H9 (cell line): ENCODE data around the gene DOCK2. TPM values are rescaled to one million over a fixed set of nuclear protein-coding genes. Genes with fewer than 3 reads are reported as not detected.

ENCODE experiments used
- DNase-seq: peaks from one replicate; pipeline ENCODE4 v3.0.0-alpha.2; 2017
- H2AFZ ChIP-seq: one replicate; pipeline ENCODE4 v1.6.1; 2013; ENCODE audit warnings: mild to moderate bottlenecking, low read length, control low read depth, moderate library complexity
- H2AK5ac ChIP-seq: 2 replicates; pipeline ENCODE4 v1.6.1; 2013; ENCODE audit warnings: low read length, control low read depth, mixed read lengths; ENCODE audit not compliant: insufficient read length
- H2BK120ac ChIP-seq: one replicate; pipeline ENCODE4 v1.6.1; 2013; ENCODE audit warnings: low read depth, mild to moderate bottlenecking, low read length, control low read depth, inconsistent platforms; ENCODE audit not compliant: poor library complexity, severe bottlenecking
- H2BK12ac ChIP-seq: 2 replicates; pipeline ENCODE4 v1.6.1; 2013; ENCODE audit warnings: low read length, control low read depth, mixed read lengths, low read depth; ENCODE audit not compliant: insufficient read length
- H2BK15ac ChIP-seq: 2 replicates; pipeline ENCODE4 v1.6.1; 2013; ENCODE audit warnings: low read depth, low read length, control low read depth
- H2BK20ac ChIP-seq: one replicate; pipeline ENCODE4 v1.6.1; 2013; ENCODE audit warnings: low read depth, mild to moderate bottlenecking, low read length, control low read depth, inconsistent platforms; ENCODE audit not compliant: poor library complexity, severe bottlenecking
- H2BK5ac ChIP-seq: 2 replicates; pipeline ENCODE4 v1.6.1; 2013; ENCODE audit warnings: low read length, control low read depth, mixed read lengths; ENCODE audit not compliant: insufficient read length
- H3K14ac ChIP-seq: 2 replicates; pipeline ENCODE4 v1.6.1; 2013; ENCODE audit warnings: low read length, control low read depth; ENCODE audit not compliant: insufficient read depth
- H3K18ac ChIP-seq: 2 replicates; pipeline ENCODE4 v1.6.1; 2013; ENCODE audit warnings: low read depth, mild to moderate bottlenecking, mixed read lengths, low read length, control low read depth; ENCODE audit not compliant: insufficient read length
- H3K23ac ChIP-seq: 2 replicates; pipeline ENCODE4 v1.6.1; 2013; ENCODE audit warnings: low read length, control low read depth, mixed read lengths, low read depth; ENCODE audit not compliant: insufficient read length
- H3K23me2 ChIP-seq: 2 replicates; pipeline ENCODE4 v1.6.1; 2013; ENCODE audit warnings: low read depth, mild to moderate bottlenecking, mixed read lengths, low read length, control low read depth; ENCODE audit not compliant: insufficient read length, poor library complexity, severe bottlenecking
- H3K27ac ChIP-seq: 2 replicates; pipeline ENCODE4 v1.5.1; 2013; ENCODE audit warnings: low read length, control low read depth, mixed read lengths, low read depth; ENCODE audit not compliant: insufficient read length
- H3K27me3 ChIP-seq: 2 replicates; pipeline ENCODE4 v1.6.1; 2013; ENCODE audit warnings: low read length, control low read depth, inconsistent platforms; ENCODE audit not compliant: insufficient read depth
- H3K4ac ChIP-seq: 2 replicates; pipeline ENCODE4 v1.6.1; 2013; ENCODE audit warnings: low read depth, mild to moderate bottlenecking, control low read depth, inconsistent platforms, low read length, moderate library complexity
- H3K4me1 ChIP-seq: 2 replicates; pipeline ENCODE4 v1.6.1; 2013; ENCODE audit warnings: low read length, control low read depth, inconsistent platforms; ENCODE audit not compliant: insufficient read depth
- H3K4me2 ChIP-seq: 2 replicates; pipeline ENCODE4 v1.6.1; 2013; ENCODE audit warnings: low read length, control low read depth, mixed read lengths; ENCODE audit not compliant: insufficient read length, insufficient read depth
- H3K56ac ChIP-seq: 2 replicates; pipeline ENCODE4 v1.6.1; 2013; ENCODE audit warnings: low read depth, mild to moderate bottlenecking, mixed read lengths, low read length, control low read depth; ENCODE audit not compliant: insufficient read length
- H3K79me1 ChIP-seq: 2 replicates; pipeline ENCODE4 v1.6.1; 2013; ENCODE audit warnings: low read depth, mild to moderate bottlenecking, moderate library complexity, low read length, control low read depth, inconsistent platforms; ENCODE audit not compliant: insufficient read depth, poor library complexity, severe bottlenecking
- H3K79me2 ChIP-seq: 2 replicates; pipeline ENCODE4 v1.6.1; 2013; ENCODE audit warnings: low read length, control low read depth, inconsistent platforms; ENCODE audit not compliant: insufficient read depth
- H3K9ac ChIP-seq: 2 replicates; pipeline ENCODE4 v1.6.1; 2013; ENCODE audit warnings: low read length, control low read depth, mixed read lengths; ENCODE audit not compliant: insufficient read length; ENCODE audit errors: extremely low read depth
- H3K9me3 ChIP-seq: one replicate; pipeline ENCODE4 v1.6.1; 2013; ENCODE audit warnings: low read depth, low read length, inconsistent platforms; ENCODE audit not compliant: control insufficient read depth
- H3T11ph ChIP-seq: one replicate; pipeline ENCODE4 v1.6.1; 2013; ENCODE audit warnings: mild to moderate bottlenecking, low read length, control low read depth, inconsistent platforms
- H4K20me1 ChIP-seq: one replicate; pipeline ENCODE4 v1.6.1; 2013; ENCODE audit not compliant: control insufficient read depth, insufficient read length, insufficient read depth
- H4K5ac ChIP-seq: 2 replicates; pipeline ENCODE4 v1.6.1; 2013; ENCODE audit warnings: low read depth, mild to moderate bottlenecking, mixed read lengths, low read length, control low read depth; ENCODE audit not compliant: insufficient read length
- H4K8ac ChIP-seq: replicated peaks from 2 replicates; pipeline ENCODE4 v1.6.1; 2013; ENCODE audit warnings: low read length, control low read depth, mixed read lengths, low read depth; ENCODE audit not compliant: insufficient read length
- H4K91ac ChIP-seq: 2 replicates; pipeline ENCODE4 v1.6.1; 2013; ENCODE audit warnings: low read depth, mild to moderate bottlenecking, moderate library complexity, mixed read lengths, low read length, control low read depth; ENCODE audit not compliant: insufficient read length
- H3K27ac Mint-ChIP-seq, 3 experiments: 2 replicates in 2 of 3; 3 replicates in 1 of 3; pipeline ENCODE4 v1.8.0; 2020 to 2021; ENCODE audit warnings: mixed read lengths in 3 of 3, mild to moderate bottlenecking in 1 of 3, moderate library complexity in 1 of 3
- H3K27me3 Mint-ChIP-seq: 2 replicates; pipeline ENCODE4 v1.8.0; 2021; ENCODE audit warnings: low read depth, mild to moderate bottlenecking, moderate library complexity, mixed read lengths
- H3K36me3 Mint-ChIP-seq, 3 experiments: 2 replicates in 2 of 3; 3 replicates in 1 of 3; pipeline ENCODE4 v1.8.0; 2020 to 2021; ENCODE audit warnings: low read depth in 3 of 3, mixed read lengths in 3 of 3; ENCODE audit not compliant: insufficient read depth in 1 of 3
- H3K4me1 Mint-ChIP-seq, 2 experiments: 2 replicates each; pipeline ENCODE4 v1.8.0; 2020; ENCODE audit warnings: mixed read lengths in 2 of 2
- H3K4me3 Mint-ChIP-seq, 2 experiments: 2 replicates in 1 of 2; 3 replicates in 1 of 2; pipeline ENCODE4 v1.8.0; 2020 to 2021; ENCODE audit warnings: mild to moderate bottlenecking in 2 of 2, mixed read lengths in 2 of 2, moderate library complexity in 1 of 2
- H3K9me3 Mint-ChIP-seq, 2 experiments: 2 replicates in 1 of 2; 3 replicates in 1 of 2; pipeline ENCODE4 v1.8.0; 2020; ENCODE audit warnings: mild to moderate bottlenecking in 2 of 2, mixed read lengths in 2 of 2, moderate library complexity in 1 of 2
- CTCF ChIP-seq: fragments of 200-600 bp; sonication (generic); conservative IDR thresholded peaks from 3 replicates; pipeline ENCODE4 v1.8.0; 2021; ENCODE audit warnings: antibody characterized with exemption, mild to moderate bottlenecking
- WGBS: extraction: QIAGEN DNeasy Blood & Tissue Kit; methylation state at CpG from one replicate; pipeline ENCODE4 v1.1.7; 2013; ENCODE audit warnings: missing lambda C conversion rate, low lambda C conversion rate, mixed read lengths; ENCODE audit not compliant: insufficient read length; ENCODE audit errors: extremely low coverage; 5-methylcytosine and 5-hydroxymethylcytosine counted together
- total RNA-seq: library from RNA; stranded (reverse); gene quantifications from 2 replicates; pipeline ENCODE4 v1.2.1, GENCODE V29; 2021

The DOCK2 gene
- total RNA-seq, 1 experiment from 2014 or later: 7.8 TPM

- Histone ChIP-seq H2BK120ac (no peak overlapping the region), H2BK15ac (no peak overlapping the region), H3K23me2 (no peaks in the 10 kb centered on the region), H3K27me3 (no peaks in the 10 kb centered on the region), H4K5ac (no peak overlapping the region), H3K9ac (no peak overlapping the region), H4K8ac (no peak overlapping the region), H3K18ac (no peak overlapping the region), H4K20me1 (no peaks in the 10 kb centered on the region), H2AFZ (no peak overlapping the region), H4K91ac (no peak overlapping the region), H3K4me1 (no peaks in the 10 kb centered on the region), H3T11ph (no peak overlapping the region), H2AK5ac (no peak overlapping the region), H2BK12ac (no peak overlapping the region), H3K79me2 (no peaks in the 10 kb centered on the region), H2BK20ac (no peak overlapping the region), H3K14ac (no peak overlapping the region), H3K27ac (no peak overlapping the region), H3K23ac (no peak overlapping the region), H3K56ac (no peak overlapping the region), H3K4me2 (no peak overlapping the region), H3K79me1 (no peaks in the 10 kb centered on the region), H3K4ac (no peak overlapping the region), H2BK5ac (no peak overlapping the region), H3K9me3 (no peaks in the 10 kb centered on the region)
- Mint-ChIP-seq H3K4me3 (no peak overlapping the region), H3K36me3 (no peaks in the 10 kb centered on the region), H3K27me3 (no peaks in the 10 kb centered on the region), H3K4me1 (peaks cover 9% of the 10 kb centered on the region in 2 experiments; a peak in 3 of 4 replicates), H3K9me3 (no peaks in the 10 kb centered on the region), H3K27ac (no peak overlapping the region)
- no peak for TF ChIP-seq CTCF
- WGBS: no CpG with 5 or more reads among the region's 1 CpG
- no peak for DNase-seq
Observed at GRCh38 chr5:169921949-169922348, 284.9 kb downstream of the DOCK2 start.
